ENCODE measurements around the gene CFAP97.

DNA sequence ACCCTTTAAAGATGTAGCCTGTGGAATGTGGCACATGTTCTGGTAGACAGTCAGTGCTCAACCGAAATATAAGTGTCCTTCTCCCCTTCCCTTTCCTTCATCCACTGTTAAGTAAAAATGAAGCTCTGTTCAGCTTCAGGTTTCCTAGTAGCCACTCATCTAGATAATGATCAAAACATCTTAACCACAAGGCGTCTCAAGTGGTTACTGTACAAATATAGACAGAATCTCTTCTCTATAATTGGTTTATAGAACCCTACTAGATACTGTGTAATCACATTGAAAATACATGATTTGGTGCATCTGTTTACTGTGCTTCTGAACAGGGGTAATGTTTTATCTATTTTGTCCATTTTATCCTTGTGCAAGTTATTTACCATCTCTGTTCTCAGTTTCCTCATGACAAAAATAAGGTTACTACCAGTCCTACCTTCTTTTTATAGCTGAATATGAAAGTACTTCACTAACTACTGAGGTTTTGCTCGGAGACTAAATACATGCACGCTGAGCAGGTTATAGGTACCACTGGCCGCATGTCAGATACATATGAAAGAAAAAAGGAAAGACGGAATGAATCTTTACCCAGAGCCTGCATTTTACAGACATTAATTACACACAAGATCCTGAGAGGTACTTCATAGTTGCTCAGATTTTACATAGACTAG, 81.0 kb downstream of the CFAP97 start:
- no peak for TF ChIP-seq SP1 (IDR thresholded peaks at IDR 0.05)
- no peak for TF ChIP-seq LEF1 (IDR thresholded peaks at IDR 0.05; ENCODE audit: borderline replicate concordance)
- no peak for TF ChIP-seq FOXK2 (IDR thresholded peaks at IDR 0.05)
- TF ChIP-seq HDGF (IDR thresholded peaks at IDR 0.05; ENCODE audit: borderline replicate concordance) = no peak
- no peak for TF ChIP-seq NFRKB (IDR thresholded peaks at IDR 0.05)
- TF ChIP-seq FOXM1 (IDR thresholded peaks at IDR 0.05; ENCODE audit: borderline replicate concordance) = no peak
- no peak for TF ChIP-seq TARDBP (IDR thresholded peaks at IDR 0.05)
- TF ChIP-seq SUZ12 (IDR thresholded peaks at IDR 0.05) = no peak
- TF ChIP-seq BHLHE40 (IDR thresholded peaks at IDR 0.05; ENCODE audit: borderline replicate concordance) = no peak
- TF ChIP-seq ZNF384 (IDR thresholded peaks at IDR 0.05) = no peak

All from HEK293T (cell line).